ENCODE results near the gene DKC1.
"Not testable (repeated sequence)": the region's sequence is repeated elsewhere in the genome, so short reads cannot be mapped to it uniquely, and the experiment has no call there.

The DKC1 gene

DNA sequence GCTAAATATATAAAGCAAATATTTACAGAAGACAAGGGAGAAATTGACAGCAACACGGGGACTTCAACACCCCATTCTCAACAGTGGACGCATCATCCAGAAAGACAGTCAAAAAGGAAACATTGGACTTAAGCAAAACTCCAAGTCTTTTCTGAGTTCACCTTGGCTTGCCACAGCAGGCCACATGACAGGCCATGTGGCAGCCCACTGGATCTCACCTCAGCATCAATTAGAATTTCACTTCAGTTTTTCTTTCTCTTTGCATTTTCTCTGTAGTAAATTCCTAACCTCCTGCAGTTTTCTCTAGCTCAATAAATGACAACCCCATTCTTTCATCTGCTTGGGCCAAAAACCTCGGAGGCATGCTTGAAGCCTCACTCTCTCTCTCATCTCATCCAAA, 59.4 kb downstream of the DKC1 start:
- DNase-seq (ENCODE audit: low spot score), result no peak

DNA sequence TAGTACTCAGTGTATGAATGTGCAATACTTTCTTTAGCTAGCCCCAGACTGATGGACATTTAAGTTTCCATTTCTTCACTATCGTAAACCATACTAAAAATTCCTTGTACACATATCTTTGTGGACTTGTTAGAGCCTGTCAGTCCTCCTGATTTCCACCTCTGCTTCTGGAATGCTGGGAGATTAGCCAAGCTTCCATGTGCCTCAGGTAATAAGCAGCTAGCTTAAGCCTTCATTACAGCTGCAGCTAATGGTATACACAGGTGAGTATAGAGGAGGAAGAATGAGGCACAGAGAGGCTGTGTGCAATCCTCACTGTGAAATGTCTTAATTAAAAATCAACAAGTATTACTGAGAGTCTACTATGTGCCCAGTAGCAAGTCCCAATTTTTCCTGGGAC, 62.0 kb downstream of the DKC1 start:
- TF ChIP-seq, protein P1, sequence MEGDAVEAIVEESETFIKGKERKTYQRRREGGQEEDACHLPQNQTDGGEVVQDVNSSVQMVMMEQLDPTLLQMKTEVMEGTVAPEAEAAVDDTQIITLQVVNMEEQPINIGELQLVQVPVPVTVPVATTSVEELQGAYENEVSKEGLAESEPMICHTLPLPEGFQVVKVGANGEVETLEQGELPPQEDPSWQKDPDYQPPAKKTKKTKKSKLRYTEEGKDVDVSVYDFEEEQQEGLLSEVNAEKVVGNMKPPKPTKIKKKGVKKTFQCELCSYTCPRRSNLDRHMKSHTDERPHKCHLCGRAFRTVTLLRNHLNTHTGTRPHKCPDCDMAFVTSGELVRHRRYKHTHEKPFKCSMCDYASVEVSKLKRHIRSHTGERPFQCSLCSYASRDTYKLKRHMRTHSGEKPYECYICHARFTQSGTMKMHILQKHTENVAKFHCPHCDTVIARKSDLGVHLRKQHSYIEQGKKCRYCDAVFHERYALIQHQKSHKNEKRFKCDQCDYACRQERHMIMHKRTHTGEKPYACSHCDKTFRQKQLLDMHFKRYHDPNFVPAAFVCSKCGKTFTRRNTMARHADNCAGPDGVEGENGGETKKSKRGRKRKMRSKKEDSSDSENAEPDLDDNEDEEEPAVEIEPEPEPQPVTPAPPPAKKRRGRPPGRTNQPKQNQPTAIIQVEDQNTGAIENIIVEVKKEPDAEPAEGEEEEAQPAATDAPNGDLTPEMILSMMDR (IDR thresholded peaks at IDR 0.05; ENCODE audit: borderline replicate concordance, control extremely low read depth, extremely low read depth, insufficient read depth, missing control alignments), result no peak
- in situ Hi-C loops (cut with MboI; ENCODE audit: low sequenced_read_pairs, unreplicated experiment), result loop anchor here (25.0 kb wide), 2 partner anchors 88 to 237 kb away; partner anchors contain the start of gene CTAG1A
- DNase-seq (ENCODE audit: low spot score), result no peak

More for the DNA sequence above, 59.4 kb downstream of the DKC1 start:
- TF ChIP-seq, protein P1 (IDR thresholded peaks at IDR 0.05; ENCODE audit: borderline replicate concordance, control extremely low read depth, extremely low read depth, insufficient read depth, missing control alignments), result no peak
- in situ Hi-C loops (cut with MboI; ENCODE audit: low sequenced_read_pairs, unreplicated experiment), result loop anchor here (25.0 kb wide), 1 partner anchor 90 kb away; no protein-coding TSS in a partner anchor

DNA sequence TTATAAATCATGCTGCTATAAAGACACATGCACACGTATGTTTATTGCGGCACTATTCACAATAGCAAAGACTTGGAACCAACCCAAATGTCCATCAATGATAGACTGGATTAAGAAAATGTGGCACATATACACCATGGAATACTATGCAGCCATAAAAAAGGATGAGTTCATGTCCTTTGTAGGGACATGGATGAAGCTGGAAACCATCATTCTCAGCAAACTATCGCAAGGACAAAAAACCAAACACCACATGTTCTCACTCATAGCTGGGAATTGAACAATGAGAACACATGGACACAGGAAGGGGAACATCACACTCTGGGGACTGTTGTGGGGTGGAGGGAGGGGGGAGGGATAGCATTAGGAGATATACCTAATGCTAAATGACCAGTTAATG, 62.9 kb downstream of the DKC1 start:
- DNase-seq (ENCODE audit: low spot score), result not testable (repeated sequence)
- in situ Hi-C loops (cut with MboI; ENCODE audit: low sequenced_read_pairs, unreplicated experiment), result loop anchor here (25.0 kb wide), 1 partner anchor 238 kb away; the partner anchor contains the start of gene CTAG1A
